Smooth muscle cell (in vitro differentiated cells): ENCODE data around the gene YDJC. TPM values are rescaled to one million over a fixed set of nuclear protein-coding genes. Genes with fewer than 3 reads are reported as not detected.
"Not testable (repeated sequence)": the region's sequence is repeated elsewhere in the genome, so short reads cannot be mapped to it uniquely, and the experiment has no call there.

ENCODE experiments used
- DNase-seq: peaks from one replicate; lab custom pipeline; 2025; ENCODE audit not compliant: unreplicated experiment; lab: John Stamatoyannopoulos, UW
- H2AFZ ChIP-seq: fragments of 200-600 bp; sonication (generic); 2 replicates; pipeline ENCODE4 v1.6.0; 2016; ENCODE audit warnings: antibody characterized with exemption, low read depth, mild to moderate bottlenecking
- H3F3A ChIP-seq: fragments of 200-600 bp; sonication (generic); 2 replicates; pipeline ENCODE4 v1.6.0; 2017; ENCODE audit warnings: antibody characterized with exemption, low read depth
- H3K27ac ChIP-seq: fragments of 200-600 bp; sonication (generic); 2 replicates; pipeline ENCODE4 v1.5.1; 2016; ENCODE audit warnings: low read depth, mild to moderate bottlenecking
- H3K27me3 ChIP-seq: fragments of 200-600 bp; sonication (generic); 2 replicates; pipeline ENCODE4 v1.6.1; 2016; ENCODE audit warnings: low read depth, mild to moderate bottlenecking
- H3K36me3 ChIP-seq: fragments of 200-600 bp; sonication (generic); 2 replicates; pipeline ENCODE4 v1.5.1; 2016; ENCODE audit warnings: low read depth
- H3K4me1 ChIP-seq: fragments of 200-600 bp; sonication (generic); 2 replicates; pipeline ENCODE4 v1.5.1; 2016; ENCODE audit warnings: low read depth
- H3K4me2 ChIP-seq: fragments of 200-600 bp; sonication (generic); 2 replicates; pipeline ENCODE4 v1.6.0; 2016; ENCODE audit warnings: mild to moderate bottlenecking
- H3K4me3 ChIP-seq: fragments of 200-600 bp; sonication (generic); 2 replicates; pipeline ENCODE4 v1.5.1; 2016; ENCODE audit warnings: mild to moderate bottlenecking
- H3K79me2 ChIP-seq: fragments of 200-600 bp; sonication (generic); 2 replicates; pipeline ENCODE4 v1.6.0; 2016; ENCODE audit warnings: low read depth, mild to moderate bottlenecking
- H3K9ac ChIP-seq: fragments of 200-600 bp; sonication (generic); 2 replicates; pipeline ENCODE4 v1.6.0; 2016; ENCODE audit warnings: low read depth
- H3K9me3 ChIP-seq: fragments of 200-600 bp; sonication (generic); replicated peaks from 2 replicates; pipeline ENCODE4 v1.5.1; 2016; ENCODE audit warnings: low read depth
- H4K20me1 ChIP-seq: fragments of 200-600 bp; sonication (generic); 2 replicates; pipeline ENCODE4 v1.6.0; 2016; ENCODE audit warnings: low read depth
- WGBS: methylation state at CpG from one replicate; pipeline ENCODE4 v1.1.7; 2016; ENCODE audit warnings: low lambda C conversion rate; 5-methylcytosine and 5-hydroxymethylcytosine counted together
- polyA plus RNA-seq: library from polyadenylated mRNA; unstranded; fragments of >200 nt; fragmentation: Nextera tagmentation; extraction: Ambion mirVana; gene quantifications from 2 replicates; pipeline ENCODE4 v1.2.1, GENCODE V29; 2016
- total RNA-seq: library from RNA; depleted of rRNA; stranded (reverse); fragments of >200 nt; gene quantifications from 2 replicates; pipeline ENCODE4 v1.2.3, GENCODE V29; 2014
- TF ChIP-seq, protein P1 (sequence below): fragments of 200-600 bp; sonication (generic); IDR thresholded peaks from 2 replicates; pipeline ENCODE4 v1.5.1; 2017; ENCODE audit warnings: borderline replicate concordance, mild to moderate bottlenecking, antibody characterized with exemption; ENCODE audit not compliant: insufficient read depth, poor library complexity, severe bottlenecking

YDJC gene
- total and polyA plus RNA-seq, 2 experiments from 2014 or later: 15.2 to 19.3 TPM

DNA sequence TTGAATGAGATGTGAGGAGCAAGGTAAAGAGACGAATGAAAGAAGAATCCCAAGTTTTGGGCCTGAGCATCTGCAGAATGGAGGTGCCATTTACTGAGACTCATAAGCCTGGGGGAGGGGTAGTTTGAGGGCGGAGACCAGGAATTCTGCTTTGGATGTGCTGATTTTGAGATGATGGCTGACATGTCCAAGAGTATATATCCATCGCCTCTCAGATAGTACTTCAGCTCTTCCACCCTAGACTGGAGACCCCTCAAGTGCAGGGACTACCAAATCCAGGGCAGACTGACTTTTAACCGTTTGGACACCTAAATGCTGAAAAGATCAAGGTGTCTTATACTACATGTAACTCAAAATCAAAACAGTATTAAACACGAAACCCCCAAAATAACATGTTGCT is 11.0 kb upstream of the YDJC start:
- Histone ChIP-seq H3K4me3 (no peak overlapping the region), H3K27me3 (no peaks in the 10 kb centered on the region), H3K79me2 (no peaks in the 10 kb centered on the region), H3K9me3 (no peaks in the 10 kb centered on the region), H3K27ac (no peak overlapping the region), H3K4me1 (peaks cover 4% of the 10 kb centered on the region), H3K9ac (no peak overlapping the region), H3F3A (no peaks in the 10 kb centered on the region), H3K36me3 (no peaks in the 10 kb centered on the region), H3K4me2 (no peak overlapping the region), H2AFZ (no peak overlapping the region), H4K20me1 (peaks cover 10% of the 10 kb centered on the region)
- TF ChIP-seq, protein P1, sequence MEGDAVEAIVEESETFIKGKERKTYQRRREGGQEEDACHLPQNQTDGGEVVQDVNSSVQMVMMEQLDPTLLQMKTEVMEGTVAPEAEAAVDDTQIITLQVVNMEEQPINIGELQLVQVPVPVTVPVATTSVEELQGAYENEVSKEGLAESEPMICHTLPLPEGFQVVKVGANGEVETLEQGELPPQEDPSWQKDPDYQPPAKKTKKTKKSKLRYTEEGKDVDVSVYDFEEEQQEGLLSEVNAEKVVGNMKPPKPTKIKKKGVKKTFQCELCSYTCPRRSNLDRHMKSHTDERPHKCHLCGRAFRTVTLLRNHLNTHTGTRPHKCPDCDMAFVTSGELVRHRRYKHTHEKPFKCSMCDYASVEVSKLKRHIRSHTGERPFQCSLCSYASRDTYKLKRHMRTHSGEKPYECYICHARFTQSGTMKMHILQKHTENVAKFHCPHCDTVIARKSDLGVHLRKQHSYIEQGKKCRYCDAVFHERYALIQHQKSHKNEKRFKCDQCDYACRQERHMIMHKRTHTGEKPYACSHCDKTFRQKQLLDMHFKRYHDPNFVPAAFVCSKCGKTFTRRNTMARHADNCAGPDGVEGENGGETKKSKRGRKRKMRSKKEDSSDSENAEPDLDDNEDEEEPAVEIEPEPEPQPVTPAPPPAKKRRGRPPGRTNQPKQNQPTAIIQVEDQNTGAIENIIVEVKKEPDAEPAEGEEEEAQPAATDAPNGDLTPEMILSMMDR: no peak
- no peak for DNase-seq
- 89% methylated on average over 5 of the region's 5 CpGs for WGBS

DNA sequence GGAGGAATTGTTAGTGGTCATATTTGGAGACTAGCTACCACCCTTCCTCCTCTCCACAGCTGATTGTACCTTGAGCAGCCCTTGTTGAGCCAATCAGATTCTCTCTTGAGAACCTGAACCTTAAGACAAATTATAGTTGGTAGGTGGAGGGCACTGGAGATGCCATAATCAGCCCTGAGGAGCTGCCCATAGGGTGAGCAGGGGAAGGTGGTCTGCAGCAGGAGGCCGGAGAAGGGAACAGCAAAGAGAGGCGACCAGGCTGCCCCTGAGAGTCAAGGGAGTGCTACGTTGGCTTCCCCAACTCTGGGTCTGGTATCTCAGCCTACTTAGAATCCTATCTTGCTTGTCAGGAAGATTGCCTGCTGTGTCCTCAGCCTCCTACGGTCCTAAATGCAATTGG is 9.5 kb upstream of the YDJC start:
- Histone ChIP-seq H2AFZ (no peak overlapping the region), H3K79me2 (no peaks in the 10 kb centered on the region), H3K4me3 (no peak overlapping the region), H3K4me2 (no peak overlapping the region), H4K20me1 (peaks cover 10% of the 10 kb centered on the region), H3K27ac (no peak overlapping the region), H3K27me3 (no peaks in the 10 kb centered on the region), H3K9ac (no peak overlapping the region), H3K36me3 (no peaks in the 10 kb centered on the region), H3K9me3 (no peaks in the 10 kb centered on the region), H3F3A (no peaks in the 10 kb centered on the region), H3K4me1 (peaks cover 4% of the 10 kb centered on the region)
- 87% methylated on average over 4 of the region's 4 CpGs for WGBS
- DNase-seq: no peak
- TF ChIP-seq, protein P1: no peak

DNA sequence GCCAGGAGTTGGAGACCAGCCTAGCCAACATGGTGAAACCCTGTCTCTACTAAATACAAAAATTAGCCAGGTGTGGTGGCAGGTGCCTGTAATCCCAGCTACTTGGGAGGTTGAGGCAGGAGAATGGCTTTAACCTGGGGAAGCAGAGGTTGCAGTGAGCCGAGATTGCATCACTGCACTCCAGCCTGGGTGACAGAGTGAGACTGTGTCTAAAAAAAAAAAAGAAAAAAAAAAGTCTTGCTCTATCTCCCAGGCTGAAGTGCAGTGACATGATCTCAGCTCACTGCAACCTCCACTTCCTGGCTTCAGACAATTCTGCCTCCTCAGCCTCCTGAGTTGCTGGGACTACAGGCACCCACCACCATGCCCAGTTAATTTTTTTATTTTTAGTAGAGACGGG is 7.6 kb upstream of the YDJC start:
- H3K27ac ChIP-seq: not testable (repeated sequence)

DNA sequence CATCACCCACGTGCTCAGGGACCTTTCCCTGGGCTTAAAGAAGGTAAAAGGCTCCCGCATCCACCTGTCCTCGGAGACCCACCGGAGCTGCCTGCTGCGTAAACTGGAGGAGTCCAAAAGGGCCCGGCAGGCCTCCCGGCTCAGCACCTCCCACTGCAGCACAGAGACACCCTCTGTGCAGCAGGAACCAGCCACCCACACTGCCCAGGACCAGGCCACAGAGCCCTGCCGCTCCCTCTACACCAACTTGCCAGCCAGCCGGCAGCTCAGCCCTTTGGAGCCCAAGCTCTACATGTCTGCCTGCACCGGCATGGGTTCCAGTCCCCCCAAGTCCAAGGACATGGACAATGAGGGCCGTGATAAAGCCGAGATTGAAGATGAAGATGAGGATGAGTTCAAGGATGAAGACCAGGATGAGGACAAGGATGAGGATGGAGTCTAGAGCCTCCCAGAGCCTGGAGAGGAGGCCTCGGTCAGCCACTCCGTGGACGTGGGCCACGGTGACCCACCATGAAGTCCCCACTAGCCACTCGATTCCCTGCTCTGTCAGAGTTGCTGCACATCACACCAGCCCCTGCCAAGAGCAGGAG is 6.9 kb upstream of the YDJC start:
- WGBS: 93% methylated on average over 17 of the region's 17 CpGs

More for the DNA sequence above, 7.6 kb upstream of the YDJC start:
- 81% methylated on average over 2 of the region's 2 CpGs for WGBS
- H3K9ac ChIP-seq, H3F3A ChIP-seq, H2AFZ ChIP-seq, H3K79me2 ChIP-seq, H3K9me3 ChIP-seq, H3K27me3 ChIP-seq, H3K4me3 ChIP-seq, H3K4me2 ChIP-seq, DNase-seq, H3K4me1 ChIP-seq, H3K36me3 ChIP-seq, H4K20me1 ChIP-seq: not testable (repeated sequence)

More for the DNA sequence above, 6.9 kb upstream of the YDJC start:
- H3K4me1 ChIP-seq: no peaks in the 10 kb centered on the region
- H4K20me1 ChIP-seq: no peaks in the 10 kb centered on the region
- no peaks in the 10 kb centered on the region for H3F3A ChIP-seq
- H3K9ac ChIP-seq: no peak overlapping the region
- no peak overlapping the region for H3K27ac ChIP-seq
- TF ChIP-seq, protein P1: no peak
- no peaks in the 10 kb centered on the region for H3K27me3 ChIP-seq
- no peaks in the 10 kb centered on the region for H3K9me3 ChIP-seq
- H3K4me3 ChIP-seq: no peak overlapping the region
- no peaks in the 10 kb centered on the region for H3K36me3 ChIP-seq
- no peaks in the 10 kb centered on the region for H3K79me2 ChIP-seq
- no peak overlapping the region for H2AFZ ChIP-seq
- H3K4me2 ChIP-seq: no peak overlapping the region
- no peak for DNase-seq
